IMR-90 (cell line): ENCODE measurements around the gene TMEM223. TPM values are rescaled to one million over a fixed set of nuclear protein-coding genes. Genes with fewer than 3 reads are reported as not detected.

ENCODE experiments used
- ATAC-seq: fragments of 200-7000 bp; cut with Tn5 transposase; 2 replicates; pipeline ENCODE4 v1.9.1; 2020; ENCODE audit warnings: low read depth, mild to moderate bottlenecking, moderate library complexity
- BruUV-seq: library from RNA; stranded (reverse); fragments of 400-500 nt; replicated peaks from 2 replicates; lab custom pipeline; 2021; lab: Mats Ljungman, UMichigan
- CTCF ChIA-PET: fragments of 300-600 bp; formaldehyde crosslinking; extraction: SDS; loops from one replicate; lab custom pipeline; 2021; ENCODE audit warnings: antibody characterized with exemption; lab: Yijun Ruan, JAX
- POLR2A ChIA-PET: fragments of 300-600 bp; sonication (Branson Sonifier 250); formaldehyde crosslinking; loops from one replicate; lab custom pipeline; 2022; ENCODE audit warnings: antibody characterized with exemption; ENCODE audit not compliant: unreplicated experiment; lab: Charles Lee
- DNase-seq: peaks from one replicate; pipeline ENCODE4 v3.0.0; 2013
- H2AFZ ChIP-seq: replicated peaks from 2 replicates; pipeline ENCODE3; 2013; ENCODE audit warnings: low read length, mild to moderate bottlenecking; ENCODE audit not compliant: poor library complexity
- H2AK5ac ChIP-seq: 2 replicates; pipeline ENCODE4 v1.6.1; 2013; ENCODE audit warnings: low read depth, low read length, inconsistent platforms
- H2AK9ac ChIP-seq: replicated peaks from 2 replicates; pipeline ENCODE3; 2013; ENCODE audit warnings: mild to moderate bottlenecking, low read depth, low read length, moderate library complexity; ENCODE audit not compliant: poor library complexity
- H2BK120ac ChIP-seq: 2 replicates; pipeline ENCODE4 v1.6.1; 2013; ENCODE audit warnings: low read depth, low read length, inconsistent platforms
- H2BK15ac ChIP-seq: 3 replicates; pipeline ENCODE4 v1.6.1; 2013; ENCODE audit warnings: low read depth, low read length, inconsistent platforms
- H2BK20ac ChIP-seq: 2 replicates; pipeline ENCODE4 v1.6.1; 2013; ENCODE audit warnings: low read depth, mild to moderate bottlenecking, inconsistent platforms, low read length, moderate library complexity
- H2BK5ac ChIP-seq: 2 replicates; pipeline ENCODE4 v1.6.1; 2013; ENCODE audit warnings: mild to moderate bottlenecking, low read depth, low read length, inconsistent platforms; ENCODE audit not compliant: poor library complexity, severe bottlenecking
- H3K14ac ChIP-seq: replicated peaks from 2 replicates; pipeline ENCODE4 v1.6.1; 2013; ENCODE audit warnings: low read depth, low read length, inconsistent platforms
- H3K18ac ChIP-seq: 2 replicates; pipeline ENCODE4 v1.6.1; 2013; ENCODE audit warnings: low read depth, low read length, control low read depth
- H3K23ac ChIP-seq: 2 replicates; pipeline ENCODE4 v1.6.1; 2013; ENCODE audit warnings: low read depth, low read length, inconsistent platforms
- H3K27ac ChIP-seq: 2 replicates; pipeline ENCODE4 v1.5.1; 2013; ENCODE audit warnings: mild to moderate bottlenecking, control low read depth, low read length; ENCODE audit not compliant: insufficient read depth
- H3K27me3 ChIP-seq: 2 replicates; pipeline ENCODE4 v1.6.1; 2013; ENCODE audit warnings: low read length; ENCODE audit not compliant: control insufficient read depth, insufficient read depth
- H3K36me3 ChIP-seq: 2 replicates; pipeline ENCODE4 v1.6.1; 2013; ENCODE audit warnings: low read length, mixed read lengths; ENCODE audit not compliant: control insufficient read depth, insufficient read depth
- H3K4ac ChIP-seq: 2 replicates; pipeline ENCODE4 v1.6.1; 2013; ENCODE audit warnings: low read depth, low read length, inconsistent platforms
- H3K4me1 ChIP-seq: 2 replicates; pipeline ENCODE4 v1.6.1; 2013; ENCODE audit warnings: low read length, mixed read lengths; ENCODE audit not compliant: control insufficient read depth, insufficient read depth
- H3K4me2 ChIP-seq: 2 replicates; pipeline ENCODE4 v1.6.1; 2013; ENCODE audit warnings: low read depth, mild to moderate bottlenecking, control low read depth, low read length, moderate library complexity
- H3K4me3 ChIP-seq: 2 replicates; pipeline ENCODE4 v1.5.1; 2013; ENCODE audit warnings: low read depth, mild to moderate bottlenecking, control low read depth, low read length, moderate library complexity; ENCODE audit not compliant: insufficient read depth
- H3K56ac ChIP-seq: 2 replicates; pipeline ENCODE4 v1.6.1; 2013; ENCODE audit warnings: low read length, inconsistent platforms; ENCODE audit not compliant: insufficient read depth; ENCODE audit errors: extremely low read depth
- H3K79me1 ChIP-seq, 2 experiments: 2 replicates each; pipeline ENCODE4 v1.6.1; 2013; ENCODE audit warnings: low read length in 2 of 2, inconsistent platforms in 1 of 2, low read depth in 1 of 2
- H3K9ac ChIP-seq: 2 replicates; pipeline ENCODE4 v1.6.1; 2013; ENCODE audit warnings: low read depth, low read length, control low read depth
- H3K9me1 ChIP-seq: 2 replicates; pipeline ENCODE4 v1.6.1; 2013; ENCODE audit warnings: low read length, inconsistent platforms; ENCODE audit not compliant: insufficient read depth
- H3K9me3 ChIP-seq: 2 replicates; pipeline ENCODE4 v1.6.1; 2013; ENCODE audit warnings: low read length; ENCODE audit not compliant: control insufficient read depth, insufficient read depth
- H4K20me1 ChIP-seq: 2 replicates; pipeline ENCODE4 v1.6.1; 2013; ENCODE audit warnings: low read length, inconsistent platforms; ENCODE audit not compliant: insufficient read depth
- H4K5ac ChIP-seq: 2 replicates; pipeline ENCODE4 v1.6.1; 2013; ENCODE audit warnings: mild to moderate bottlenecking, low read depth, low read length, control low read depth
- H4K8ac ChIP-seq, 2 experiments: 2 replicates each; pipeline ENCODE4 v1.6.1; 2013; ENCODE audit warnings: low read depth in 2 of 2, low read length in 2 of 2, control low read depth in 1 of 2, inconsistent platforms in 1 of 2
- H4K91ac ChIP-seq: 2 replicates; pipeline ENCODE4 v1.6.1; 2013; ENCODE audit warnings: low read depth, low read length, inconsistent platforms; ENCODE audit not compliant: insufficient read depth
- BHLHE40 ChIP-seq: fragments of 150-350 bp; IDR thresholded peaks from 2 replicates; pipeline ENCODE4 v1.6.1; 2016; ENCODE audit warnings: mild to moderate bottlenecking, low read depth, low read length
- CEBPB ChIP-seq: IDR thresholded peaks from 2 replicates; pipeline ENCODE4 v1.6.1; 2012; ENCODE audit warnings: low read depth, low read length, improper control_type of control experiment
- MAFK ChIP-seq: IDR thresholded peaks from 2 replicates; pipeline ENCODE4 v1.6.1; 2012; ENCODE audit warnings: low read depth, low read length, improper control_type of control experiment
- WGBS, 2 experiments: methylation state at CpG; one replicate each; pipeline versions ENCODE4 v1.1.5 to v1.1.7; 2013; ENCODE audit warnings: missing lambda C conversion rate in 2 of 2; ENCODE audit not compliant: insufficient read length in 1 of 2; ENCODE audit errors: extremely low coverage in 2 of 2; 5-methylcytosine and 5-hydroxymethylcytosine counted together
- dilution Hi-C: fragments of 300-500 bp; cut with HindIII; formaldehyde crosslinking; loops from one replicate; pipeline ENCODE4 v1.14.3; 2018; ENCODE audit warnings: low sequenced_read_pairs; ENCODE audit not compliant: unreplicated experiment
- in situ Hi-C: fragments of 300-500 bp; cut with MboI; formaldehyde crosslinking; loops from 3 replicates; pipeline ENCODE4 v1.14.3; 2019; ENCODE audit warnings: low sequenced_read_pairs, inconsistent platforms, mixed read lengths
- intact Hi-C: fragments of 100-400 bp; cut with micrococcal nuclease; formaldehyde crosslinking; loops from 2 replicates; pipeline ENCODE4 v1.10.0; 2022
- polyA plus RNA-seq, 3 experiments: library from polyadenylated mRNA; depleted of rRNA; stranded (reverse); fragments of >200 nt; gene quantifications; 2 replicates each; pipeline ENCODE4 v1.2.3, GENCODE V29; 2012; ENCODE audit warnings: low replicate concordance in 1 of 3
- total RNA-seq: library from RNA; depleted of rRNA; stranded (reverse); fragments of >200 nt; gene quantifications from 2 replicates; pipeline ENCODE4 v1.2.3, GENCODE V29; 2012

Gene TMEM223
- total and polyA plus RNA-seq, 2 of the 4 experiments (the other 2 are of a cell fraction), result 9.7 to 15.7 TPM

DNA sequence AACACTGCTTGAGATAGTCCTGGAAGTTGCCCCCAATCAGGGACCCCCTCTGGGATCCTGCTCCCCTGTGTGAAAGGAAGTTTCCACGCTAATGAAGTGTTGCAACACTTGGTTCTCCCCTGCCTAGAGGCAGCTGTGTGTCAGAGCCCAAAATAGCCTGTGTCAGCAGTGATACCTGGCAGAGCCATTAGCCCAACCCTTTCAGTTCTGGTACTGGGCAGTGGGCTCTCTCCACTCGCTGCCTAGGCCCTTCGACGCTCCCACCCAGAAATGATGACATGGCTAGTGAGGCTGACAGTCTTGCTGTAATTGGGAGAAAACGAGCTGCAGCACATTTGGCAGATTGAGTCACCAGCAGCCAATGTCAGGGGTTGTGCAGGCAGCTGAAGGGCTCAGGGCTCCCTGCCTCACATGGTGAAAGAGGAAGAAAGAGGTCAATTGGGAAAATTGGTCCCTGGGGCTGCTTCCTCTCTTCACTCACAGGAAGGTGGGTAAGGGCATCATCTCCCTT is 14.9 kb upstream of the TMEM223 start:
- in situ Hi-C loops, result no loop called here
- H3K4me2 ChIP-seq, result no peak overlapping the region

More for the DNA sequence above, 14.9 kb upstream of the TMEM223 start:
- H3K36me3 ChIP-seq, result peaks cover 16% of the 10 kb centered on the region
- H2BK20ac ChIP-seq, result 0 out of 2 replicates have a peak overlapping the region, but pooled peaks have one; percentile 8
- peak overlapping the region; percentile 64; the same call in 1 of the 3 replicates for H2BK15ac ChIP-seq
- H2BK120ac ChIP-seq, result peak overlapping the region; percentile 37; the same call in 1 of the 2 replicates
- dilution Hi-C loops, result no loop called here
- peak overlapping the region; percentile 71; the same call in 1 of the 2 replicates for H4K91ac ChIP-seq
- H3K4me3 ChIP-seq, result no peak overlapping the region
- ATAC-seq (no peak), DNase-seq (peak; percentile 48)
- no peak overlapping the region for H3K56ac ChIP-seq
- peak overlapping the region; percentile 57; the same call in 1 of the 2 replicates for H3K14ac ChIP-seq
- H2AK5ac ChIP-seq, result peak overlapping the region; percentile 91; the same call in 1 of the 2 replicates
- POLR2A ChIA-PET, result interaction anchor here (0.9 to 2.0 kb wide), 2 partner anchors 23 to 35 kb away, joined by 3 to 7 read pairs; no protein-coding TSS in a partner anchor
- no peaks in the 10 kb centered on the region for H3K9me3 ChIP-seq
- H3K18ac ChIP-seq, result no peak overlapping the region
- peaks cover 15 to 50% of the 10 kb centered on the region in 2 experiments for H3K79me1 ChIP-seq
- H3K27me3 ChIP-seq, result no peaks in the 10 kb centered on the region
- peak overlapping the region; percentile 58; the same call in 1 of the 2 replicates for H3K27ac ChIP-seq
- peak overlapping the region; percentile 91 for H3K4ac ChIP-seq
- peak overlapping the region; percentile 93; the same call in 1 of the 2 replicates for H3K23ac ChIP-seq
- WGBS, 2 experiments, result 20% methylated on average over 1 of the region's 5 CpGs; no CpG with 5 or more reads in 1 of the 2 experiments
- no peak overlapping the region for H3K9ac ChIP-seq
- H3K9me1 ChIP-seq, result peaks cover 26% of the 10 kb centered on the region
- H3K4me1 ChIP-seq, result peaks cover 26% of the 10 kb centered on the region
- H2BK5ac ChIP-seq, result peak overlapping the region; percentile 86
- intact Hi-C loops, result no loop called here
- H4K20me1 ChIP-seq, result peaks cover 18% of the 10 kb centered on the region
- BruUV-seq, result no TSS peak
- peak overlapping the region; percentile 91 for H2AK9ac ChIP-seq
- CTCF ChIA-PET, result interaction anchor here (1.0 to 1.5 kb wide), 2 partner anchors 10 to 20 kb away, joined by 3 to 4 read pairs; partner anchors contain the start of gene TMEM179B
- peak overlapping the region; percentile 57 for H2AFZ ChIP-seq
- peak overlapping the region in 1 of 2 experiments; percentile 91; a peak in 3 of 4 replicates for H4K8ac ChIP-seq
- H4K5ac ChIP-seq, result peak overlapping the region; percentile 23; the same call in 1 of the 2 replicates
- peak; percentile 23; the same call in 1 of the 2 replicates for TF ChIP-seq MAFK
- no peak for TF ChIP-seq BHLHE40
- TF ChIP-seq CEBPB, result peak; percentile 89
